Measurements from ENCODE around the gene PDXK. TPM values are rescaled to one million over a fixed set of nuclear protein-coding genes. Genes with fewer than 3 reads are reported as not detected.

The PDXK gene
- polyA plus RNA-seq, 1 donor from 2014 or later: 22.8 TPM

- no peaks in the 10 kb centered on the region for H3K9me2 ChIP-seq (ENCODE audit: insufficient read depth, low read length)
- H2AFZ ChIP-seq (ENCODE audit: low read depth, low read length): no peak overlapping the region
- TF ChIP-seq RAD21 (conservative IDR thresholded peaks at IDR 0.05): no peak
- TF ChIP-seq TAF1 (IDR thresholded peaks at IDR 0.05; ENCODE audit: low read depth): no peak
- TF ChIP-seq POLR2AphosphoS5 (IDR thresholded peaks at IDR 0.05): no peak
- TF ChIP-seq EP300 (conservative IDR thresholded peaks at IDR 0.05; ENCODE audit: poor library complexity, severe bottlenecking): no peak
- H3K27me3 ChIP-seq (ENCODE audit: insufficient read depth, low read depth, low read length): no peaks in the 10 kb centered on the region
- no peak overlapping the region for H3K4me3 ChIP-seq (ENCODE audit: low read length)
- H3K9ac ChIP-seq (ENCODE audit: low read length): no peak overlapping the region
- no peaks in the 10 kb centered on the region for H3K9me3 ChIP-seq (ENCODE audit: low read length)
- no peaks in the 10 kb centered on the region for H3F3A ChIP-seq (ENCODE audit: insufficient read depth, low read length, poor library complexity, severe bottlenecking)
- no peaks in the 10 kb centered on the region for H4K20me1 ChIP-seq (ENCODE audit: insufficient read depth)
- H3K36me3 ChIP-seq (ENCODE audit: insufficient read depth, low read length): no peaks in the 10 kb centered on the region
- no peak overlapping the region for H3K4me2 ChIP-seq (ENCODE audit: low read length)
- no peak overlapping the region for H3K27ac ChIP-seq (ENCODE audit: low read length)
- H3K79me2 ChIP-seq (replicated peaks; ENCODE audit: insufficient read depth, low read length): no peaks in the 10 kb centered on the region
Measured at GRCh38 chr21:43726686-43727518, 8.0 kb downstream of the PDXK start.

- peak overlapping the region; percentile 52 for H3K27ac ChIP-seq (ENCODE audit: low read length)
- peak overlapping the region; percentile 71 for H3K4me3 ChIP-seq (ENCODE audit: low read length)
- no peaks in the 10 kb centered on the region for H4K20me1 ChIP-seq (ENCODE audit: insufficient read depth)
- TF ChIP-seq TAF1 (IDR thresholded peaks at IDR 0.05; ENCODE audit: low read depth): no peak
- TF ChIP-seq EZH2 (IDR thresholded peaks at IDR 0.05; ENCODE audit: borderline replicate concordance, insufficient read depth, low read length, poor library complexity, severe bottlenecking): no peak
- no peak for TF ChIP-seq MXI1 (conservative IDR thresholded peaks at IDR 0.05; ENCODE audit: poor library complexity, severe bottlenecking)
- no peaks in the 10 kb centered on the region for H3K9me2 ChIP-seq (ENCODE audit: insufficient read depth, low read length)
- H3K27me3 ChIP-seq (ENCODE audit: insufficient read depth, low read depth, low read length): no peaks in the 10 kb centered on the region
- H3K79me2 ChIP-seq (replicated peaks; ENCODE audit: insufficient read depth, low read length): no peaks in the 10 kb centered on the region
- H3K4me2 ChIP-seq (ENCODE audit: low read length): no peak overlapping the region
- no peaks in the 10 kb centered on the region for H3K36me3 ChIP-seq (ENCODE audit: insufficient read depth, low read length)
- H3F3A ChIP-seq (ENCODE audit: insufficient read depth, low read length, poor library complexity, severe bottlenecking): no peaks in the 10 kb centered on the region
- H2AFZ ChIP-seq (ENCODE audit: low read depth, low read length): no peak overlapping the region
- no peaks in the 10 kb centered on the region for H3K9me3 ChIP-seq (ENCODE audit: low read length)
- H3K9ac ChIP-seq (ENCODE audit: low read length): peak overlapping the region; percentile 69
Measured at GRCh38 chr21:43727519-43728153, 8.7 kb downstream of the PDXK start.

DNA sequence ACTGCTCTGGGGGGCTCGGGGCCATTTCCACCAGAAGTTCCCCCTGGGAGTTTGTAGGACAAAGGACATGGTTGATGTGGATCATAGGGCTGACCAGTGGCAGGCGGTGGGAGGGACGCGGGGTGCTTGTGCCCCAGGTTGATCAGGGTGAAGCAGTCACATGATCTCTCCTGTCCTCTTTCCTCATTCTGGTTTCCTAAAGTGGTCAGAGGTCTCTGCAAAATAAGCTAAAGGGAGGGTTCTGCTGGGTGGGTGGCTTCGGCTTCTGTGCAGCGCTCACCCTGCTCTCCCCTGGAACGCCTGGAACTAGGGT lies 9.2 kb downstream of the PDXK start:
- peak overlapping the region; percentile 51 for H2AFZ ChIP-seq (ENCODE audit: low read depth, low read length)
- H4K20me1 ChIP-seq (ENCODE audit: insufficient read depth): no peaks in the 10 kb centered on the region
- H3F3A ChIP-seq (ENCODE audit: insufficient read depth, low read length, poor library complexity, severe bottlenecking): no peaks in the 10 kb centered on the region
- H3K36me3 ChIP-seq (ENCODE audit: insufficient read depth, low read length): no peaks in the 10 kb centered on the region
- peak overlapping the region; percentile 69 for H3K9ac ChIP-seq (ENCODE audit: low read length)
- H3K27ac ChIP-seq (ENCODE audit: low read length): peak overlapping the region; percentile 52
- H3K27me3 ChIP-seq (ENCODE audit: insufficient read depth, low read depth, low read length): no peaks in the 10 kb centered on the region
- peak overlapping the region; percentile 71 for H3K4me3 ChIP-seq (ENCODE audit: low read length)
- peak overlapping the region; percentile 51 for H3K4me2 ChIP-seq (ENCODE audit: low read length)
- no peaks in the 10 kb centered on the region for H3K9me3 ChIP-seq (ENCODE audit: low read length)
- no peaks in the 10 kb centered on the region for H3K79me2 ChIP-seq (replicated peaks; ENCODE audit: insufficient read depth, low read length)
- no peaks in the 10 kb centered on the region for H3K9me2 ChIP-seq (ENCODE audit: insufficient read depth, low read length)
- TF ChIP-seq POLR2AphosphoS5 (IDR thresholded peaks at IDR 0.05) (no peak), TAF1 (IDR thresholded peaks at IDR 0.05; ENCODE audit: low read depth) (no peak), MXI1 (conservative IDR thresholded peaks at IDR 0.05; ENCODE audit: poor library complexity, severe bottlenecking) (no peak), EZH2 (IDR thresholded peaks at IDR 0.05; ENCODE audit: borderline replicate concordance, insufficient read depth, low read length, poor library complexity, severe bottlenecking) (no peak), RAD21 (conservative IDR thresholded peaks at IDR 0.05) (no peak), CTCF (IDR thresholded peaks at IDR 0.05; ENCODE audit: poor library complexity, severe bottlenecking) (no peak), SMC3 (conservative IDR thresholded peaks at IDR 0.05; ENCODE audit: poor library complexity) (no peak), EP300 (conservative IDR thresholded peaks at IDR 0.05; ENCODE audit: poor library complexity, severe bottlenecking) (no peak)
- TF ChIP-seq, protein P1, sequence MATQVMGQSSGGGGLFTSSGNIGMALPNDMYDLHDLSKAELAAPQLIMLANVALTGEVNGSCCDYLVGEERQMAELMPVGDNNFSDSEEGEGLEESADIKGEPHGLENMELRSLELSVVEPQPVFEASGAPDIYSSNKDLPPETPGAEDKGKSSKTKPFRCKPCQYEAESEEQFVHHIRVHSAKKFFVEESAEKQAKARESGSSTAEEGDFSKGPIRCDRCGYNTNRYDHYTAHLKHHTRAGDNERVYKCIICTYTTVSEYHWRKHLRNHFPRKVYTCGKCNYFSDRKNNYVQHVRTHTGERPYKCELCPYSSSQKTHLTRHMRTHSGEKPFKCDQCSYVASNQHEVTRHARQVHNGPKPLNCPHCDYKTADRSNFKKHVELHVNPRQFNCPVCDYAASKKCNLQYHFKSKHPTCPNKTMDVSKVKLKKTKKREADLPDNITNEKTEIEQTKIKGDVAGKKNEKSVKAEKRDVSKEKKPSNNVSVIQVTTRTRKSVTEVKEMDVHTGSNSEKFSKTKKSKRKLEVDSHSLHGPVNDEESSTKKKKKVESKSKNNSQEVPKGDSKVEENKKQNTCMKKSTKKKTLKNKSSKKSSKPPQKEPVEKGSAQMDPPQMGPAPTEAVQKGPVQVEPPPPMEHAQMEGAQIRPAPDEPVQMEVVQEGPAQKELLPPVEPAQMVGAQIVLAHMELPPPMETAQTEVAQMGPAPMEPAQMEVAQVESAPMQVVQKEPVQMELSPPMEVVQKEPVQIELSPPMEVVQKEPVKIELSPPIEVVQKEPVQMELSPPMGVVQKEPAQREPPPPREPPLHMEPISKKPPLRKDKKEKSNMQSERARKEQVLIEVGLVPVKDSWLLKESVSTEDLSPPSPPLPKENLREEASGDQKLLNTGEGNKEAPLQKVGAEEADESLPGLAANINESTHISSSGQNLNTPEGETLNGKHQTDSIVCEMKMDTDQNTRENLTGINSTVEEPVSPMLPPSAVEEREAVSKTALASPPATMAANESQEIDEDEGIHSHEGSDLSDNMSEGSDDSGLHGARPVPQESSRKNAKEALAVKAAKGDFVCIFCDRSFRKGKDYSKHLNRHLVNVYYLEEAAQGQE (IDR thresholded peaks at IDR 0.05; ENCODE audit: borderline replicate concordance): no peak
